Right lobe of liver (tissue), 4 donors: Measurements from ENCODE around the gene TAS2R50.

Experiments used
- CTCF ChIP-seq, 4 donors: fragments of 200-600 bp in 3 of 4; fragments of 450-650 bp in 1 of 4; IDR thresholded peaks; one replicate each; pipeline versions ENCODE4 v1.5.1 to v1.8.0; 2016 to 2022; ENCODE audit warnings: antibody characterized with exemption in 4 of 4, mild to moderate bottlenecking in 2 of 4
- POLR2A ChIP-seq: fragments of 450-650 bp; IDR thresholded peaks from one replicate; pipeline ENCODE4 v1.6.1; 2017; ENCODE audit warnings: antibody characterized with exemption, mild to moderate bottlenecking
- donor health status: DM: no; HTN: no; CAD: no.
- donor health status: DM: no; HTN: no; CAD: no.
- donor health status: DM: no; HTN: yes; CAD: no.

- TF ChIP-seq CTCF (IDR thresholded peaks at IDR 0.05) (no peak), POLR2A (no peak)
Observed at GRCh38 chr12:11014234-11014633, 27.5 kb upstream of the TAS2R50 start.
